Measurements from ENCODE around the gene RPL35A. TPM values are rescaled to one million over a fixed set of nuclear protein-coding genes. Genes with fewer than 3 reads are reported as not detected.
A peak's percentile ranks its signal among the peaks of the same experiment; 100 is the strongest.

The RPL35A gene
- total and polyA plus RNA-seq, 2 of the 4 experiments (the other 2 are of a cell fraction): 906 to 1,064 TPM

GRCh38 chr3:197959891-197960693 lies 10.1 kb downstream of the RPL35A start, which contains the start of gene LMLN (continued):
- TF ChIP-seq RAD21 (IDR thresholded peaks at IDR 0.05; ENCODE audit: low read length): no peak
- TF ChIP-seq MXI1 (IDR thresholded peaks at IDR 0.05; ENCODE audit: borderline replicate concordance, low read depth, low read length): peak; percentile 69; the same call in 1 of the 2 replicates
- TF ChIP-seq POLR2A (IDR thresholded peaks at IDR 0.05; ENCODE audit: low read depth, low read length): peak; percentile 91
